Measurements from ENCODE around the gene PHC1. TPM values are rescaled to one million over a fixed set of nuclear protein-coding genes. Genes with fewer than 3 reads are reported as not detected.

PHC1 gene
- total RNA-seq, 1 experiment from 2014 or later = 27.9 TPM

DNA sequence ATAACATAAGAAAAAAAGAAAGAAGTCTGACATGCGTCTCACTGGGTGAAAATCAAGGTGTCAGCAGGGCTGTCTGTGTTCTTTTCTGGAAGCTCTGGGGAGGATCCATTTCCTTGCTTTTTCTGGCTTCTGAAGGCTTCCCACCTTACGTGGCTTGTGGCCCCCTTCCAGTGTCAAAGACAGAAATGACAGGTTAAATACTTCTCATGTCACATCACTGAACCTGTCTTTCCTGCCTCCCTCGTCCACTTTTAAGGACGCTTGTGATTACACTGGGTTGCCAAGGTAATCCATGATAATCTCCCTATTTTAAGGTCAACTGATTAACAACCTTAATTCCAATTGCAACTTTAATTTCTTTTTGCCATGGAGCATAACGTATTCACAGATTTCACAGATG is 4.6 kb upstream of the PHC1 start:
- CTCF ChIA-PET = interaction anchor here (1.1 kb wide), 1 partner anchor 19 kb away, joined by 3 read pairs; no protein-coding TSS in a partner anchor
- peaks cover 18% of the 10 kb centered on the region for H3K4me1 Mint-ChIP-seq (ENCODE audit: low read depth, unreplicated experiment)

GRCh38 chr12:8911606-8912268 is 2.6 kb upstream of the PHC1 start:
- Mint-ChIP-seq H3K27me3 (ENCODE audit: unreplicated experiment) (no peaks in the 10 kb centered on the region), H3K36me3 (ENCODE audit: insufficient read depth, unreplicated experiment) (peaks cover 12% of the 10 kb centered on the region), H3K27ac (ENCODE audit: unreplicated experiment) (no peak overlapping the region), H3K4me1 (ENCODE audit: low read depth, unreplicated experiment) (peaks cover 18% of the 10 kb centered on the region), H3K9me3 (ENCODE audit: low read depth, unreplicated experiment) (no peaks in the 10 kb centered on the region), H3K4me3 (ENCODE audit: low read depth, unreplicated experiment) (no peak overlapping the region)
- CTCF ChIA-PET = interaction anchor here (0.6 to 1.7 kb wide), 2 partner anchors 38 to 43 kb away, joined by 4 to 5 read pairs; partner anchors contain the start of gene M6PR
- TF ChIP-seq, protein P1, sequence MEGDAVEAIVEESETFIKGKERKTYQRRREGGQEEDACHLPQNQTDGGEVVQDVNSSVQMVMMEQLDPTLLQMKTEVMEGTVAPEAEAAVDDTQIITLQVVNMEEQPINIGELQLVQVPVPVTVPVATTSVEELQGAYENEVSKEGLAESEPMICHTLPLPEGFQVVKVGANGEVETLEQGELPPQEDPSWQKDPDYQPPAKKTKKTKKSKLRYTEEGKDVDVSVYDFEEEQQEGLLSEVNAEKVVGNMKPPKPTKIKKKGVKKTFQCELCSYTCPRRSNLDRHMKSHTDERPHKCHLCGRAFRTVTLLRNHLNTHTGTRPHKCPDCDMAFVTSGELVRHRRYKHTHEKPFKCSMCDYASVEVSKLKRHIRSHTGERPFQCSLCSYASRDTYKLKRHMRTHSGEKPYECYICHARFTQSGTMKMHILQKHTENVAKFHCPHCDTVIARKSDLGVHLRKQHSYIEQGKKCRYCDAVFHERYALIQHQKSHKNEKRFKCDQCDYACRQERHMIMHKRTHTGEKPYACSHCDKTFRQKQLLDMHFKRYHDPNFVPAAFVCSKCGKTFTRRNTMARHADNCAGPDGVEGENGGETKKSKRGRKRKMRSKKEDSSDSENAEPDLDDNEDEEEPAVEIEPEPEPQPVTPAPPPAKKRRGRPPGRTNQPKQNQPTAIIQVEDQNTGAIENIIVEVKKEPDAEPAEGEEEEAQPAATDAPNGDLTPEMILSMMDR (IDR thresholded peaks at IDR 0.05; ENCODE audit: unreplicated experiment) = no peak
- BruUV-seq (replicated peaks) = no TSS peak
- intact Hi-C loops (cut with micrococcal nuclease; ENCODE audit: unreplicated experiment) = no loop called here
- DNase-seq = no peak

More for the DNA sequence above, 4.6 kb upstream of the PHC1 start:
- no peaks in the 10 kb centered on the region for H3K27me3 Mint-ChIP-seq (ENCODE audit: unreplicated experiment)
- peaks cover 12% of the 10 kb centered on the region for H3K36me3 Mint-ChIP-seq (ENCODE audit: insufficient read depth, unreplicated experiment)
- intact Hi-C loops (cut with micrococcal nuclease; ENCODE audit: unreplicated experiment) = no loop called here
- H3K9me3 Mint-ChIP-seq (ENCODE audit: low read depth, unreplicated experiment) = no peaks in the 10 kb centered on the region
- H3K27ac Mint-ChIP-seq (ENCODE audit: unreplicated experiment) = no peak overlapping the region
- no TSS peak for BruUV-seq (replicated peaks)
- TF ChIP-seq, protein P1 (IDR thresholded peaks at IDR 0.05; ENCODE audit: unreplicated experiment) = no peak
- no peak overlapping the region for H3K4me3 Mint-ChIP-seq (ENCODE audit: low read depth, unreplicated experiment)
- no peak for DNase-seq

DNA sequence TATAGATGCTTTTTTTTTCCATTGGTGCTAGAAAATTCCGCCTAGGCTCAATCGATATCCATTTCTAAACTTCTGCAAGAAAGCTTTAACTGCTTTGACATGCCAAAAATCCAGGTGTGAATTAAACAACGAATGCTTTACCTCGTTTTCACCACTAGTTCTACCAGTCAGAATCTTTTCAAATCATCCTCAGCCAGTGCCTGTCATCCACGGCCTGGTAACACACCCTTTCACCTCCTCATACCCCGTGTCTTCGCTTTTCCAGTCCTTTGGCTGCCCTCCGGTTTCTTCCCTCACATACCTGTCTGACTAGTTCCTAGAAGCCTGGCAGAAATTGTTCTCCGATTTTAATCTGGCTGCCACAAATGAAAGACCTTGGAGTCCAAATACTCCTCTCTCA is 1.4 kb upstream of the PHC1 start:
- H3K4me3 Mint-ChIP-seq (ENCODE audit: low read depth, unreplicated experiment) = no peak overlapping the region
- DNase-seq = peak; percentile 36
- peak overlapping the region; percentile 5 for H3K27ac Mint-ChIP-seq (ENCODE audit: unreplicated experiment)
- TF ChIP-seq, protein P1 (IDR thresholded peaks at IDR 0.05; ENCODE audit: unreplicated experiment) = no peak
- CTCF ChIA-PET = interaction anchor here (0.8 to 1.7 kb wide), 3 partner anchors 23 to 256 kb away, joined by 3 to 5 read pairs (median 3); partner anchors contain the start of gene M6PR
- peaks cover 18% of the 10 kb centered on the region for H3K4me1 Mint-ChIP-seq (ENCODE audit: low read depth, unreplicated experiment)
- H3K36me3 Mint-ChIP-seq (ENCODE audit: insufficient read depth, unreplicated experiment) = peaks cover 12% of the 10 kb centered on the region
- no peaks in the 10 kb centered on the region for H3K9me3 Mint-ChIP-seq (ENCODE audit: low read depth, unreplicated experiment)
- no TSS peak for BruUV-seq (replicated peaks)
- no peaks in the 10 kb centered on the region for H3K27me3 Mint-ChIP-seq (ENCODE audit: unreplicated experiment)
- intact Hi-C loops (cut with micrococcal nuclease; ENCODE audit: unreplicated experiment) = no loop called here

- no peaks in the 10 kb centered on the region for H3K9me3 Mint-ChIP-seq (ENCODE audit: low read depth, unreplicated experiment)
- DNase-seq = no peak
- peak overlapping the region; percentile 92 for H3K27ac Mint-ChIP-seq (ENCODE audit: unreplicated experiment)
- TF ChIP-seq, protein P1 (IDR thresholded peaks at IDR 0.05; ENCODE audit: unreplicated experiment) = no peak
- peaks cover 18% of the 10 kb centered on the region for H3K4me1 Mint-ChIP-seq (ENCODE audit: low read depth, unreplicated experiment)
- CTCF ChIA-PET = interaction anchor here (0.6 to 0.7 kb wide), 3 partner anchors 53 to 257 kb away, joined by 3 to 5 read pairs (median 3); no protein-coding TSS in a partner anchor
- H3K27me3 Mint-ChIP-seq (ENCODE audit: unreplicated experiment) = no peaks in the 10 kb centered on the region
- intact Hi-C loops (cut with micrococcal nuclease; ENCODE audit: unreplicated experiment) = no loop called here
- H3K36me3 Mint-ChIP-seq (ENCODE audit: insufficient read depth, unreplicated experiment) = peaks cover 12% of the 10 kb centered on the region
- TSS peak; percentile 69 for BruUV-seq (replicated peaks)
- no peak overlapping the region for H3K4me3 Mint-ChIP-seq (ENCODE audit: low read depth, unreplicated experiment)
Observed at GRCh38 chr12:8913702-8914032, 642 bp upstream of the PHC1 start.
